ENCODE results near the gene PHRF1.

The PHRF1 gene

GRCh38 chr11:537622-538430 lies 38.4 kb upstream of the PHRF1 start:
- no peak for DNase-seq

GRCh38 chr11:538431-539051 lies 37.7 kb upstream of the PHRF1 start:
- DNase-seq, result no peak

DNA sequence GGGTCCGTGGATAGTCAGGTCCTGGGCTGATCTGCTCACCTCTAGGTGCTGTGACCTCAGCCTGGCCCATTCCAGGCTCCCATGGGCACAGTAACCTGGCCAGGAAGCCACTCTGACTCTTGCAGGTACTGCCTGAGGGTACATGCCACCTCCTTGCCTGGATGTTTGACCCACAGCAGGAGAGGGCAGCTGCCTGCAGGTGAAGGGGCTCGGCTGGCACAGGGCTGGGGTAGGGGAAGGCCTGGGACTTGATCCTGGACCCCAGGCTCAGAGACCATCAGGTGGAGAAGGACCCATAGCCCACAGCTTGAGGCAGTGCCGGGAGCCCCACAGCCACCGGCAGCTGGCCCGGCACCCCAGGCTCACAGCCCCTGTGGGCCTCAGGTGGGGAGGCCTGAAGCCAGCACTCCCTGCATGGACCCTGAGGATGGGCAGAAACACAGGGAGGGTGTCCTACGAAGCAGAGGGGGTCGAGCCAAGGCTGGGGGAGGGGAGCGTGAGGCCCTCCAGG lies 36.2 kb upstream of the PHRF1 start:
- DNase-seq, result no peak

DNA sequence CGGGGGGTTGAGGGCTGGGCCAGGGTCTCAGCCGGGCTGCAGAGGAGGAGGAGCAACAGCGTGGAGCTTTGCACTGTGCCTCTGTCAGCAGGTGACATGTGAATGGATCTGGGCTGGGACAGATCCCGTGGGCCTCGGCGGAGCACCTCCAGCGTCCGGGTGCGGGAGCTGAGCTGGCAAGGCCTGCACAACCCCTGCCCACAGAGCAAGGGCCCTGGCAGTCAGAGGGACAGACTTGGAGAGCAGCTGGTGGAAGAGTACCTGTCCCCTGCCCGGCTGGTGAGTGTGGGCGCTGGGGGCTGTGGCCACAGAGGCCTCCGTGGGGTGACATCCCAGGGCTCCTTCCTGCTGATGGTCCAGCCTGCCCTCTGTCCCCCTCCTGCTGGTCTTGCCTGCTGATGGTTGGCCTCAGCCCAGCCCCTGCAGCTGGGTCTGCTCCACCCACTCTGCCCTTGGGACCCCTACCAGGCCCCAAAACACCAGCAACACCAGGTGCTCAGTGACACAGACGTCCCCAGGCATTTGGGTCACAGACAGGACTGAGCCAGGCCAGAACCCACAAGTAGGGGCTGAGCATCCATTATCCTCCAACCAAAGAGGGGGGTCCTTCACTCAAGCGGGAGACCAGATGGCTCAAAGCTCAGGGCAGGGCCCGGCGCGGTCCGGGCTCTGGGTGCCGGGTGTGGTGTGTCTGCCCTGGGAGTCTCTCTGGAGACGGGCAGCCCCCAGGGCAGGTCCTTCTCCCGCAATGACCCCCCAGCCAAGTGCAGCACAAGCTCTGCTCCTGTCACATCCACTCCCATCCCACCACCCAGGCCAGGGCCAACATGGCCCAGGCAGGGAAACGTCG lies 35.5 kb upstream of the PHRF1 start:
- DNase-seq, result no peak

GRCh38 chr11:541433-541885 lies 34.8 kb upstream of the PHRF1 start:
- no peak for DNase-seq

GRCh38 chr11:544817-545166 lies 31.5 kb upstream of the PHRF1 start:
- no peak for DNase-seq

DNA sequence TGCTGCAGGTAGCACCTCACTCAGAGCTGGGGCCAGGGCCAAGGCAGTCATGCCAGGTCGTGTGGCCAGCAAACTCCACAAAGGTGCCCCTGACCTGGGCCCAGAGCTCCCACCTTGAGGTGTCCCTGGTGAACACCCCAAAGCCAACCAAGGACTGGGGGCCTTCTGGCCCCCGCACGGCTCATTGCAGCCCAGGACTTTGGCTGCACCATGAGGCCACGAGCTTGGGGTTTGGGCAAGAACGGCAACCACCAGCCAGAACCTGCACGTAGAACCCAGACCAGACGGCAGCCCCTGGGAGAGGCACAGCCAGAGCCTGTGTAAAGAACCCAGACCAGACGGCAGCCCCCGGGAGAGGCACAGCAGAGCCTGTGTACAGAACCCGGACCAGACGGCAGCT lies 31.1 kb upstream of the PHRF1 start:
- DNase-seq, result no peak

- DNase-seq, result no peak
Observed at GRCh38 chr11:548700-549603, 27.3 kb upstream of the PHRF1 start.

GRCh38 chr11:550021-550745 lies 26.1 kb upstream of the PHRF1 start:
- DNase-seq, result no peak

DNA sequence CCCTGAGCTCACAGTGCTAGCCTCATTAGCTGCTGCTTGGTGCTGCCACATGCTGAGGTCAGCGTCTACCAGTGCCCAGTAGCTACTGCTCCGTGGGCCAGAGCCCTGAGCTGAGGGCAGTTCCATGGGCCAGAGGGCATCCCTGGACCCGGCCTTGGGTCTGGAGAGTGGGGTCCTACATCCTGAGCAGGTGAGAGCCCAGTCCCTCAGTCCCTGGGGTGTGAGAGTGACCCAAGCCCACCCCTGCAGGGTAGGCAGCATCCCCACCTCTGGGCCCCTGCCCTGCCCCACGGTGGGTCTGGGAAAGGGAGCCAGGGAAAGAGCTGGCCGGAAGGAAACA lies 25.6 kb upstream of the PHRF1 start:
- no peak for DNase-seq

DNA sequence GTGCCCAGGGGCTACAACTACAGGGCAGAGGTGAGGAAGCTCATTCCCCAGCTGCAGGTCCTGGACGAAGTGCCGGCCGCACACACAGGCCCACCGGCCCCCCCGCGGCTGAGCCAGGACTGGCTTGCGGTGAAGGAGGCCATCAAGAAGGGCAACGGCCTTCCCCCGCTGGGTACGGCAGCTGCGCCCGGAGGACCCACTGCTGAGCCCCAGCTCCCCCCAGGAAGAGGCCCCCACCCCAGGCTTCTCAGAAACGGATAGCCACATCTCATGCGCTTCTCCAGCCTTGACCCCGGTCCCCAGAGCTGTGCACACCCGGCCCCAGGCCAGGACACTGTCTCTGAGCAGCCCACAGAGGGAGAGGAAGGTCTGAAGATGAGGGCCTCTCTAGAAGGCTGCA lies 25.1 kb upstream of the PHRF1 start:
- DNase-seq, result no peak

GRCh38 chr11:551596-551995 lies 24.7 kb upstream of the PHRF1 start:
- no peak for DNase-seq

GRCh38 chr11:553083-553987 lies 22.9 kb upstream of the PHRF1 start:
- DNase-seq, result no peak

DNA sequence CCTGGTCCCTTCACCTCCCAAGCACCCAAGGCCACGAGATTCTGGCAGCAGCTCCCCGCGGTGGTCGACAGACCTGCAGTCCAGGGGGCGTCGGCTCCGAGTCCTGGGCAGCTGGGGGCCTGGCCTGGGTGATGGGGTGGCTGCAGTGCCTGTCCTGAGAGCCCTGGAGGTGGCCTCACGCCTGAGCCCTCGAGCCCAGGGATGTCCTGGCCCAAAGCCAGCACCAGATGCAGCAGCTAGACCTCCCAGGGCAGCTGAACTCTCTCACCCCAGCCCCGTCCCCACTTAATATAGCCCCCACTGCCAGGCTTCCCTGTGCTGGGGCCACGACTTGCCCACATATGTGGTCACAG lies 22.3 kb upstream of the PHRF1 start:
- no peak for DNase-seq

GRCh38 chr11:554428-555226 lies 21.6 kb upstream of the PHRF1 start:
- peak; percentile 61 to 86 for DNase-seq

GRCh38 chr11:555227-555779 lies 21.0 kb upstream of the PHRF1 start:
- DNase-seq, result no peak

- DNase-seq, result no peak
Observed at GRCh38 chr11:555780-556661, 20.2 kb upstream of the PHRF1 start.

- DNase-seq, result no peak
Observed at GRCh38 chr11:556662-557256, 19.5 kb upstream of the PHRF1 start.

Measured in NCI-H187 (cell line).